Mammary epithelial cell (primary cell): ENCODE measurements around the gene LUC7L2.

ENCODE experiments used
- CTCF ChIP-seq, 2 donors: IDR thresholded peaks in 1 of 2; conservative IDR thresholded peaks in 1 of 2; 2 replicates each; pipeline ENCODE4 v1.5.1; 2011 to 2012; ENCODE audit warnings: inconsistent platforms in 2 of 2, low read length in 2 of 2, mild to moderate bottlenecking in 2 of 2, control low read depth in 1 of 2, low read depth in 1 of 2; ENCODE audit not compliant: insufficient read depth in 1 of 2; ENCODE audit errors: extremely low read depth in 1 of 2
- EZH2 ChIP-seq: IDR thresholded peaks from 2 replicates; pipeline ENCODE4 v1.6.1; 2012; ENCODE audit warnings: low read length, inconsistent platforms, borderline replicate concordance

DNA sequence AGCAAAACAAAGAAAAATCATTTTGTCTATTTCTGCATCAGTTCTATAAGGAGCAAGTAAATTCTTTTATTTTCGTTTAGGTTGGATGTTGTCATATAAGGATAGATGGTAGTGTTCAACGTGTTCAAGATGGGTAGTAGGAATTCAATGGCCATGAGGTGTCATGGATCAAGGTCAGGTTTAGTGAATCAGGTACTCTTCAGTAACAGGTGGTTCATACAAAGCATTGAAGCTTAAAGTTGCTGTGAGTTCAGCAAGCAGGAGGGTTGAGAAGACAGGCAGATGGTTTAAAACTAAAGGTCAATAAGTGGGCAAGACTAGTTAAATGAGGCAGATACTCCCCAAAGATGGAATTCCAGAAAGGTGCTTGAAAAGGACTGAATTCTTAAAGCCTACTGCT lies 5.6 kb downstream of the LUC7L2 start:
- TF ChIP-seq CTCF (conservative IDR thresholded peaks at IDR 0.05 in 1 of 2, IDR thresholded peaks at IDR 0.05 in 1 of 2; ENCODE audit: extremely low read depth in 1 of 2, insufficient read depth in 1 of 2, low read depth in 1 of 2, low read length in 2 of 2) (no peak), EZH2 (no peak)
